ENCODE measurements around the gene LTA4H.
A peak's percentile ranks its signal among the peaks of the same experiment; 100 is the strongest.

Gene LTA4H

DNA sequence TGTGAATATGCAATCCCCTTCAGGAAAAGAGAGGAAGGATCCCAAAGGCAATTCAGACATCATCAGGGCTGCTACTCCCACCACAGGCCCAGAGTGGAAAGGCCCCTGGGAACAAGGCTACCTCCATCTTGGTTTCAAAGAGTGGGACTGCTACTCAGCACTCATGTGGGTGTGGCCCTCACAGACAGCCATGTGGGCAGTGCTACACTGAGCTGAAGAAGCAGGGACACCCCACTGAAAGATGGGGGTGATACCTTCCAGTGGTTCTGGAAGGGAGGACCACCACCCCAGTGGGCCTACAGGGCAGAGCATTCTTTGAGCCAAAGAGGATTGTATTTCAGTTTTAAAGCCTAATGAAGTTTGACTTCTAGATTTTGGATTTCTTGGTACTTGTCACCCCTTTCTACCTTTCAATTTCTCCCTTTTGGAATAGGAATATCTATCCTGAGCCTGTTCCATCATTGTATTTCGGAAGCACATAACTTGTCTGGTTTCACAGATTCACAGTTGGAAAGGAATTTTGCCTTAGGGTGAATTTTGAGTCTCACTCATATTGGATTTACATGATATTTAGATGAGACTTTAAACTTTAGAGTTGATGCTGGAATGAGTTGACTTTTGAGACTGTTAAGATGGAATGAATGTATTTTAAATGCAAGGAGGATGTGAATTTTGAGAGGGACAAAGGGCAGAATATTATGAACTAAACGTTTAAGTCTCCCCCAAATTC is 16.5 kb upstream of the LTA4H start:
- no peak for TF ChIP-seq ZNF514 (tag by site-specific recombination; IDR thresholded peaks at IDR 0.05)
- no peak for TF ChIP-seq SCRT2 (tag by site-specific recombination; IDR thresholded peaks at IDR 0.05)
- no peak for TF ChIP-seq ZNF416 (tag by site-specific recombination; IDR thresholded peaks at IDR 0.05)
- no peak for TF ChIP-seq ZNF394 (tag by site-specific recombination; IDR thresholded peaks at IDR 0.05; ENCODE audit: borderline replicate concordance)
- no peak for TF ChIP-seq SETDB1 (IDR thresholded peaks at IDR 0.05; ENCODE audit: insufficient read length, low read length)
- TF ChIP-seq ZNF548 (tag by site-specific recombination; IDR thresholded peaks at IDR 0.05) = no peak
- TF ChIP-seq, protein P1, sequence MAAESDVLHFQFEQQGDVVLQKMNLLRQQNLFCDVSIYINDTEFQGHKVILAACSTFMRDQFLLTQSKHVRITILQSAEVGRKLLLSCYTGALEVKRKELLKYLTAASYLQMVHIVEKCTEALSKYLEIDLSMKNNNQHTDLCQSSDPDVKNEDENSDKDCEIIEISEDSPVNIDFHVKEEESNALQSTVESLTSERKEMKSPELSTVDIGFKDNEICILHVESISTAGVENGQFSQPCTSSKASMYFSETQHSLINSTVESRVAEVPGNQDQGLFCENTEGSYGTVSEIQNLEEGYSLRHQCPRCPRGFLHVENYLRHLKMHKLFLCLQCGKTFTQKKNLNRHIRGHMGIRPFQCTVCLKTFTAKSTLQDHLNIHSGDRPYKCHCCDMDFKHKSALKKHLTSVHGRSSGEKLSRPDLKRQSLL (tag by site-specific recombination; IDR thresholded peaks at IDR 0.05) = no peak
- TF ChIP-seq ZNF670 (tag by site-specific recombination; IDR thresholded peaks at IDR 0.05; ENCODE audit: low read depth) = no peak
- TF ChIP-seq ZNF610 (tag by site-specific recombination; IDR thresholded peaks at IDR 0.05; ENCODE audit: borderline replicate concordance) = no peak
- TF ChIP-seq, protein P2, sequence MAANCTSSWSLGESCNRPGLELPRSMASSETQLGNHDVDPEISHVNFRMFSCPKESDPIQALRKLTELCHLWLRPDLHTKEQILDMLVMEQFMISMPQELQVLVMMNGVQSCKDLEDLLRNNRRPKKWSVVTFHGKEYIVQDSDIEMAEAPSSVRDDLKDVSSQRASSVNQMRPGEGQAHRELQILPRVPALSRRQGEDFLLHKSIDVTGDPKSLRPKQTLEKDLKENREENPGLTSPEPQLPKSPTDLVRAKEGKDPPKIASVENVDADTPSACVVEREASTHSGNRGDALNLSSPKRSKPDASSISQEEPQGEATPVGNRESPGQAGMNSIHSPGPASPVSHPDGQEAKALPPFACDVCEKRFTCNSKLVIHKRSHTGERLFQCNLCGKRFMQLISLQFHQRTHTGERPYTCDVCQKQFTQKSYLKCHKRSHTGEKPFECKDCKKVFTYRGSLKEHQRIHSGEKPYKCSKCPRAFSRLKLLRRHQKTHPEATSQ (tag by site-specific recombination; IDR thresholded peaks at IDR 0.05) = no peak
- TF ChIP-seq ZNF341 (tag by site-specific recombination; IDR thresholded peaks at IDR 0.05; ENCODE audit: low read depth) = no peak
- no peak overlapping the region for H3K4me3 ChIP-seq (ENCODE audit: low read depth, low read length)
- H3K4me1 ChIP-seq (ENCODE audit: control insufficient read depth, insufficient read depth, low read length) = peaks cover 11% of the 10 kb centered on the region
- POLR2A ChIA-PET = no interaction called here
- CTCF ChIA-PET = interaction anchor here (1.8 kb wide), 1 partner anchor 9 kb away, joined by 6 read pairs; no protein-coding TSS in a partner anchor
- no peak overlapping the region for H3K27ac ChIP-seq (ENCODE audit: extremely low read depth, low read depth, low read length)
- no peaks in the 10 kb centered on the region for H3K36me3 ChIP-seq (ENCODE audit: control insufficient read depth in 2 of 2, insufficient read depth in 1 of 2, low read length in 2 of 2)
- no peaks in the 10 kb centered on the region for H3K9me3 ChIP-seq (ENCODE audit: control insufficient read depth, insufficient read depth, low read depth, low read length)

DNA sequence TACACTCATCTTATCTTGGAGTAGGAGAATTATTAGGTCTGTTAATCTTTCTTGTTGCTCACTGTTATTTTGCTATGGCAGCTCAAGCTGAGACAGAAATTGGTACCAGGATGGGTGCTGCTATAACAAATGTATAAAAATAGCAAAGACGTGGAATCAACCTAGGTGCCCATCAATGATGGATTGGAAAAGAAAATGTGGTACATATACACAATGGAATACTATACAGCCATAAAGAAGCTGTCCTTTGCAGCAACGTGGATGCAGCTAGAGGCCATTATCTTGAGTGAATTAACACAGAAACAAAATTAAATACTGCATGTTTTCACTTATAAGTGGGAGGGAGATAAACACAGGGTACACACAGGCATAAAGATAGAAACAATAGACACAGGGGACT is 14.8 kb upstream of the LTA4H start:
- CTCF ChIA-PET = interaction anchor here (1.8 kb wide), 1 partner anchor 11 kb away, joined by 6 read pairs; no protein-coding TSS in a partner anchor
- Histone ChIP-seq H3K27ac (ENCODE audit: extremely low read depth, low read depth, low read length) (no peak overlapping the region), H3K36me3 (ENCODE audit: control insufficient read depth in 2 of 2, insufficient read depth in 1 of 2, low read length in 2 of 2) (no peaks in the 10 kb centered on the region), H3K4me1 (ENCODE audit: control insufficient read depth, insufficient read depth, low read length) (peaks cover 11% of the 10 kb centered on the region), H3K4me3 (ENCODE audit: low read depth, low read length) (no peak overlapping the region), H3K9me3 (ENCODE audit: control insufficient read depth, insufficient read depth, low read depth, low read length) (no peaks in the 10 kb centered on the region)
- POLR2A ChIA-PET = no interaction called here
- TF ChIP-seq, protein P3, sequence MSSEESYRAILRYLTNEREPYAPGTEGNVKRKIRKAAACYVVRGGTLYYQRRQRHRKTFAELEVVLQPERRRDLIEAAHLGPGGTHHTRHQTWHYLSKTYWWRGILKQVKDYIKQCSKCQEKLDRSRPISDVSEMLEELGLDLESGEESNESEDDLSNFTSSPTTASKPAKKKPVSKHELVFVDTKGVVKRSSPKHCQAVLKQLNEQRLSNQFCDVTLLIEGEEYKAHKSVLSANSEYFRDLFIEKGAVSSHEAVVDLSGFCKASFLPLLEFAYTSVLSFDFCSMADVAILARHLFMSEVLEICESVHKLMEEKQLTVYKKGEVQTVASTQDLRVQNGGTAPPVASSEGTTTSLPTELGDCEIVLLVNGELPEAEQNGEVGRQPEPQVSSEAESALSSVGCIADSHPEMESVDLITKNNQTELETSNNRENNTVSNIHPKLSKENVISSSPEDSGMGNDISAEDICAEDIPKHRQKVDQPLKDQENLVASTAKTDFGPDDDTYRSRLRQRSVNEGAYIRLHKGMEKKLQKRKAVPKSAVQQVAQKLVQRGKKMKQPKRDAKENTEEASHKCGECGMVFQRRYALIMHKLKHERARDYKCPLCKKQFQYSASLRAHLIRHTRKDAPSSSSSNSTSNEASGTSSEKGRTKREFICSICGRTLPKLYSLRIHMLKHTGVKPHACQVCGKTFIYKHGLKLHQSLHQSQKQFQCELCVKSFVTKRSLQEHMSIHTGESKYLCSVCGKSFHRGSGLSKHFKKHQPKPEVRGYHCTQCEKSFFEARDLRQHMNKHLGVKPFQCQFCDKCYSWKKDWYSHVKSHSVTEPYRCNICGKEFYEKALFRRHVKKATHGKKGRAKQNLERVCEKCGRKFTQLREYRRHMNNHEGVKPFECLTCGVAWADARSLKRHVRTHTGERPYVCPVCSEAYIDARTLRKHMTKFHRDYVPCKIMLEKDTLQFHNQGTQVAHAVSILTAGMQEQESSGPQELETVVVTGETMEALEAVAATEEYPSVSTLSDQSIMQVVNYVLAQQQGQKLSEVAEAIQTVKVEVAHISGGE (tag by site-specific recombination; conservative IDR thresholded peaks at IDR 0.05; ENCODE audit: low read depth) = no peak
- no peak for TF ChIP-seq ZNF629 (tag by site-specific recombination; IDR thresholded peaks at IDR 0.05)
- no peak for TF ChIP-seq ZNF830 (tag by site-specific recombination; IDR thresholded peaks at IDR 0.05; ENCODE audit: low read depth)
- peak; percentile 78 for TF ChIP-seq ZNF146 (tag by site-specific recombination; IDR thresholded peaks at IDR 0.05)
- TF ChIP-seq, protein P4, sequence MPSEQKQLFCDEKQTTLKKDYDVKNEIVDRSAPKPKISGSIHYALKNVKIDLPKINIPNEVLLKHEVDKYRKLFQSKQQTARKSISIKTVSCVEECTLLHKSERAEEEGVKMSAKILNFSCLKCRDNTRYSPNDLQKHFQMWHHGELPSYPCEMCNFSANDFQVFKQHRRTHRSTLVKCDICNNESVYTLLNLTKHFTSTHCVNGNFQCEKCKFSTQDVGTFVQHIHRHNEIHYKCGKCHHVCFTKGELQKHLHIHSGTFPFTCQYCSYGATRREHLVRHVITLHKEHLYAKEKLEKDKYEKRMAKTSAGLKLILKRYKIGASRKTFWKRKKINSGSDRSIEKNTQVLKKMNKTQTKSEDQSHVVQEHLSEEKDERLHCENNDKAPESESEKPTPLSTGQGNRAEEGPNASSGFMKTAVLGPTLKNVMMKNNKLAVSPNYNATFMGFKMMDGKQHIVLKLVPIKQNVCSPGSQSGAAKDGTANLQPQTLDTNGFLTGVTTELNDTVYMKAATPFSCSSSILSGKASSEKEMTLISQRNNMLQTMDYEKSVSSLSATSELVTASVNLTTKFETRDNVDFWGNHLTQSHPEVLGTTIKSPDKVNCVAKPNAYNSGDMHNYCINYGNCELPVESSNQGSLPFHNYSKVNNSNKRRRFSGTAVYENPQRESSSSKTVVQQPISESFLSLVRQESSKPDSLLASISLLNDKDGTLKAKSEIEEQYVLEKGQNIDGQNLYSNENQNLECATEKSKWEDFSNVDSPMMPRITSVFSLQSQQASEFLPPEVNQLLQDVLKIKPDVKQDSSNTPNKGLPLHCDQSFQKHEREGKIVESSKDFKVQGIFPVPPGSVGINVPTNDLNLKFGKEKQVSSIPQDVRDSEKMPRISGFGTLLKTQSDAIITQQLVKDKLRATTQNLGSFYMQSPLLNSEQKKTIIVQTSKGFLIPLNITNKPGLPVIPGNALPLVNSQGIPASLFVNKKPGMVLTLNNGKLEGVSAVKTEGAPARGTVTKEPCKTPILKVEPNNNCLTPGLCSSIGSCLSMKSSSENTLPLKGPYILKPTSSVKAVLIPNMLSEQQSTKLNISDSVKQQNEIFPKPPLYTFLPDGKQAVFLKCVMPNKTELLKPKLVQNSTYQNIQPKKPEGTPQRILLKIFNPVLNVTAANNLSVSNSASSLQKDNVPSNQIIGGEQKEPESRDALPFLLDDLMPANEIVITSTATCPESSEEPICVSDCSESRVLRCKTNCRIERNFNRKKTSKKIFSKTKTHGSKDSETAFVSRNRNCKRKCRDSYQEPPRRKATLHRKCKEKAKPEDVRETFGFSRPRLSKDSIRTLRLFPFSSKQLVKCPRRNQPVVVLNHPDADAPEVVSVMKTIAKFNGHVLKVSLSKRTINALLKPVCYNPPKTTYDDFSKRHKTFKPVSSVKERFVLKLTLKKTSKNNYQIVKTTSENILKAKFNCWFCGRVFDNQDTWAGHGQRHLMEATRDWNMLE (tag by site-specific recombination; conservative IDR thresholded peaks at IDR 0.05; ENCODE audit: low read depth) = no peak

Measured in HEK293 (cell line).